ENCODE measurements around the gene C14orf93. TPM values are rescaled to one million over a fixed set of nuclear protein-coding genes. Genes with fewer than 3 reads are reported as not detected.
"Not testable (repeated sequence)": the region's sequence is repeated elsewhere in the genome, so short reads cannot be mapped to it uniquely, and the experiment has no call there.

Gene C14orf93
- total and polyA plus RNA-seq, 4 donors: 5.5 to 11.0 (median 8.7) TPM

GRCh38 chr14:22976620-22977433 lies 33.1 kb downstream of the C14orf93 start:
- no peak for DNase-seq
- ATAC-seq (ENCODE audit: low FRiP score): no peak
- no peaks in the 10 kb centered on the region for H3K9me3 ChIP-seq (ENCODE audit: control insufficient read depth, low read length)
- peak overlapping the region in 1 of 2 donors; percentile 89 for H3K27ac ChIP-seq (ENCODE audit: low read depth in 1 of 2, low read length in 2 of 2)
- H3K4me3 ChIP-seq (ENCODE audit: low read length in 2 of 2): no peak overlapping the region
- peaks cover 5% of the 10 kb centered on the region in 2 donors for H3K4me1 ChIP-seq (ENCODE audit: control insufficient read depth in 1 of 2, insufficient read depth in 2 of 2, low read length in 2 of 2)
- 42 to 47% methylated on average over 6 of the region's 6 CpGs for WGBS, 2 donors
- intact Hi-C loops (cut with DNase I): no loop called here
- H3K36me3 ChIP-seq (ENCODE audit: control insufficient read depth in 1 of 2, insufficient read depth in 2 of 2, low read length in 1 of 2): peaks cover 0 to 2% of the 10 kb centered on the region in 2 donors
- no peaks in the 10 kb centered on the region for H3K27me3 ChIP-seq (ENCODE audit: control insufficient read depth in 1 of 2, insufficient read depth in 2 of 2, low read length in 1 of 2)

- no peaks in the 10 kb centered on the region for H3K9me3 ChIP-seq (ENCODE audit: control insufficient read depth, low read length)
- no peak for ATAC-seq (ENCODE audit: low FRiP score)
- no peak overlapping the region for H3K4me3 ChIP-seq (ENCODE audit: low read length in 2 of 2)
- peaks cover 0 to 2% of the 10 kb centered on the region in 2 donors for H3K36me3 ChIP-seq (ENCODE audit: control insufficient read depth in 1 of 2, insufficient read depth in 2 of 2, low read length in 1 of 2)
- intact Hi-C loops (cut with DNase I): no loop called here
- no peak for DNase-seq
- no peak overlapping the region for H3K27ac ChIP-seq (ENCODE audit: low read depth in 1 of 2, low read length in 2 of 2)
- no peaks in the 10 kb centered on the region for H3K27me3 ChIP-seq (ENCODE audit: control insufficient read depth in 1 of 2, insufficient read depth in 2 of 2, low read length in 1 of 2)
- H3K4me1 ChIP-seq (ENCODE audit: control insufficient read depth in 1 of 2, insufficient read depth in 2 of 2, low read length in 2 of 2): peaks cover 5% of the 10 kb centered on the region in 2 donors
- 67 to 68% methylated on average over 9 of the region's 9 CpGs for WGBS, 2 donors
These were observed 35.2 kb downstream of the C14orf93 start for GRCh38 chr14:22974530-22975313.

DNA sequence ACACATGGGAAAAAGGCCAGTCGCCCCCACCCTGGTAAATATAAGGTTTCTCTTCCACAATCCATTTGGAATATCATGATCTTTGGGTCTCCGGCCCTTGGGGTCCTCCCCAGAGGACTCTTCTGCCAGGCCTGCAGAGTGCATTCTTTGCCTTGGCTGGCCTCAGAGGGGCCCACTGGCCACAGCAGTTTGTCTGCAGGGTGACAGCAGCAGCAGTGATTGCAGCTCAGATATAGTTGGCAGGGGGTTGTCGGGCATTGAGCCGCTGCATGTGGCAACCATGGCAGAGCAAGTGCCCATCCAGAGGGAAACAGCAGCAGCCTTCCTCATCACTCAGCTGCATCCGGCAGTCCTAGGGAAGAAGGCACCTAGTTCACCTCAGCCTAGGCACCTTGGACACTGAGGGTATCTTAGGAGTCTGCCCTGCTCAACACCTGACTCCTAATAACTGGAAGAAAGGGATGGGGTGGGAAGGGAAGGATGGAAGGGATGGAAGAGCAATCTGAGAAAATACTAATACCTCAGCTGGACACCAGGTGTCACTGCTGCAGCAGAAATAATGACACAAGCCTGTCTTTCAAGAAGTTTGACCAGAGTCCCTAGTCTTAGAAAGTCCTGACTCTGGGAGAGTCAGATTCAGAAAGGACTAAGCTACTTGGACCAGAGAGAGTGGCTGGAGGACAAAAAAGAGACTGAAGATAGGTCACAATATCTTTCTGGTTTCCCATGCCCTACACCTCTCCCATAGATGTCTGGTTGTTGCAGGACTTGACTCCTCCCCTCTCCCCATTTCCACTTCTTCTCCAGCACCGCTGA lies 36.5 kb downstream of the C14orf93 start:
- Histone ChIP-seq H3K9me3 (ENCODE audit: control insufficient read depth, low read length) (no peaks in the 10 kb centered on the region), H3K36me3 (ENCODE audit: control insufficient read depth in 1 of 2, insufficient read depth in 2 of 2, low read length in 1 of 2) (peaks cover 3 to 5% of the 10 kb centered on the region in 2 donors), H3K27me3 (ENCODE audit: control insufficient read depth in 1 of 2, insufficient read depth in 2 of 2, low read length in 1 of 2) (no peaks in the 10 kb centered on the region), H3K27ac (ENCODE audit: low read depth in 1 of 2, low read length in 2 of 2) (no peak overlapping the region), H3K4me1 (ENCODE audit: control insufficient read depth in 1 of 2, insufficient read depth in 2 of 2, low read length in 2 of 2) (peaks cover 5% of the 10 kb centered on the region in 2 donors), H3K4me3 (ENCODE audit: low read length in 2 of 2) (no peak overlapping the region)
- intact Hi-C loops (cut with DNase I): no loop called here
- DNase-seq: no peak
- peak; percentile 84 for ATAC-seq (ENCODE audit: low FRiP score)
- WGBS, 2 donors: 77 to 89% methylated on average over 6 of the region's 6 CpGs

DNA sequence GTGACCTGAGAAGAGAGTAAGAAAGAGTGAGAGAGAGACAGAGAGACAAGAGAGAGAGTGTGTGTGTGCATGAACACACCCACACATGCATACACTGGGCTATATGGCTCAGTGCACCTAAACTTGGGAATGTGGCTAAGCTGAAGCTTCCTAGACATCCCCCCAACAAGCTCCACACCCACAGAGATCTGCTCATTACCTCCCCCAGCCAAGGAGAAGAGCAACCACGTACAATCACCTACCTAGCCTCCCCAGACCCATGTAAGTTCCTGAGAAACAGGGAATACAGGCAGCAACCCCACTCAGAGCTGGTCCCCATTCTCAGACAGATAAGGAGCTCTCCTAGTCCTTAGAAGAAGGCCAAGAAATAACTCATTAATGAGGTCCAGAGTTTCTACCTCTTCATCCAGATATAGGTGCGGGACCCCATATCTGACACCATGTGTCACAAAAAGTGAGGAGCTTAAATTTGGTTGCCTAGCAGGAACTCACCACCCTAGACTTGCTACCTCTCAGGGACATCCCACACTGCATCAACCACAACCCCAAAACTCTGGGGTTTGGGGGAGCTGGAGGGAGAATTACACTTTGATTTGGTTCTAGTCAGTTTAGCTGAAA lies 37.5 kb downstream of the C14orf93 start:
- Histone ChIP-seq H3K9me3 (ENCODE audit: control insufficient read depth, low read length) (no peaks in the 10 kb centered on the region), H3K27me3 (ENCODE audit: control insufficient read depth in 1 of 2, insufficient read depth in 2 of 2, low read length in 1 of 2) (no peaks in the 10 kb centered on the region), H3K4me1 (ENCODE audit: control insufficient read depth in 1 of 2, insufficient read depth in 2 of 2, low read length in 2 of 2) (peaks cover 0 to 5% of the 10 kb centered on the region in 2 donors), H3K36me3 (ENCODE audit: control insufficient read depth in 1 of 2, insufficient read depth in 2 of 2, low read length in 1 of 2) (peaks cover 3 to 5% of the 10 kb centered on the region in 2 donors), H3K4me3 (ENCODE audit: low read length in 2 of 2) (no peak overlapping the region), H3K27ac (ENCODE audit: low read depth in 1 of 2, low read length in 2 of 2) (no peak overlapping the region)
- 73 to 86% methylated on average over 2 of the region's 2 CpGs for WGBS, 2 donors
- DNase-seq: no peak
- ATAC-seq (ENCODE audit: low FRiP score): no peak
- intact Hi-C loops (cut with DNase I): no loop called here

DNA sequence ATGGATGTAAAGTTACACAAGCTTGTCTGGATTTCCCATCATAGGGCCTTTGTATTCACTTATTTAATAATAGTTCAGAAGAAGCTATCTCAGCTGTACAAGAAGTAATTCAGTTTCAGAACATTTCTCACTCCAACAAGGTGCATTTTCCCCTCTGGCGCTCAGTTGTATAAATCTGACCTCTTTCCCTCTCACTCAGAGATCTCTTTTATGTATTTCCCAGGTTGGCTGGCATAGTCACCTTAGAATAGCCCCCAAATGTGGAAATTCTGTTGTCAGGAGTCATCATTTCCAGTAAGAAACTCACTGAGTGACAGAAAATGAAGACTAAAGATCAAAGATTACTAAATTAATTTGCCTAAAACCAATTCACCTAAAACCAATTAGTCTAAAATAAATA lies 38.8 kb downstream of the C14orf93 start:
- no peak overlapping the region for H3K27ac ChIP-seq (ENCODE audit: low read depth in 1 of 2, low read length in 2 of 2)
- H3K4me3 ChIP-seq (ENCODE audit: low read length in 2 of 2): no peak overlapping the region
- 97 to 99% methylated on average over 1 of the region's 1 CpG for WGBS, 2 donors
- ATAC-seq (ENCODE audit: low FRiP score) (no peak), DNase-seq (no peak)
- no peaks in the 10 kb centered on the region for H3K27me3 ChIP-seq (ENCODE audit: control insufficient read depth in 1 of 2, insufficient read depth in 2 of 2, low read length in 1 of 2)
- H3K9me3 ChIP-seq (ENCODE audit: control insufficient read depth, low read length): no peaks in the 10 kb centered on the region
- intact Hi-C loops (cut with DNase I): no loop called here
- peaks cover 3 to 5% of the 10 kb centered on the region in 2 donors for H3K36me3 ChIP-seq (ENCODE audit: control insufficient read depth in 1 of 2, insufficient read depth in 2 of 2, low read length in 1 of 2)
- no peaks in the 10 kb centered on the region for H3K4me1 ChIP-seq (ENCODE audit: control insufficient read depth in 1 of 2, insufficient read depth in 2 of 2, low read length in 2 of 2)

GRCh38 chr14:22966783-22967269 lies 43.1 kb downstream of the C14orf93 start:
- DNase-seq: no peak
- no peak overlapping the region for H3K4me3 ChIP-seq (ENCODE audit: low read length in 2 of 2)
- WGBS, 2 donors: 61 to 62% methylated on average over 4 of the region's 4 CpGs
- H3K36me3 ChIP-seq (ENCODE audit: control insufficient read depth in 1 of 2, insufficient read depth in 2 of 2, low read length in 1 of 2): peaks cover 3% of the 10 kb centered on the region in 2 donors
- intact Hi-C loops (cut with DNase I): no loop called here
- H3K27ac ChIP-seq (ENCODE audit: low read depth in 1 of 2, low read length in 2 of 2): no peak overlapping the region
- no peak for ATAC-seq (ENCODE audit: low FRiP score)
- no peaks in the 10 kb centered on the region for H3K9me3 ChIP-seq (ENCODE audit: control insufficient read depth, low read length)
- H3K4me1 ChIP-seq (ENCODE audit: control insufficient read depth in 1 of 2, insufficient read depth in 2 of 2, low read length in 2 of 2): no peaks in the 10 kb centered on the region
- no peaks in the 10 kb centered on the region for H3K27me3 ChIP-seq (ENCODE audit: control insufficient read depth in 1 of 2, insufficient read depth in 2 of 2, low read length in 1 of 2)

DNA sequence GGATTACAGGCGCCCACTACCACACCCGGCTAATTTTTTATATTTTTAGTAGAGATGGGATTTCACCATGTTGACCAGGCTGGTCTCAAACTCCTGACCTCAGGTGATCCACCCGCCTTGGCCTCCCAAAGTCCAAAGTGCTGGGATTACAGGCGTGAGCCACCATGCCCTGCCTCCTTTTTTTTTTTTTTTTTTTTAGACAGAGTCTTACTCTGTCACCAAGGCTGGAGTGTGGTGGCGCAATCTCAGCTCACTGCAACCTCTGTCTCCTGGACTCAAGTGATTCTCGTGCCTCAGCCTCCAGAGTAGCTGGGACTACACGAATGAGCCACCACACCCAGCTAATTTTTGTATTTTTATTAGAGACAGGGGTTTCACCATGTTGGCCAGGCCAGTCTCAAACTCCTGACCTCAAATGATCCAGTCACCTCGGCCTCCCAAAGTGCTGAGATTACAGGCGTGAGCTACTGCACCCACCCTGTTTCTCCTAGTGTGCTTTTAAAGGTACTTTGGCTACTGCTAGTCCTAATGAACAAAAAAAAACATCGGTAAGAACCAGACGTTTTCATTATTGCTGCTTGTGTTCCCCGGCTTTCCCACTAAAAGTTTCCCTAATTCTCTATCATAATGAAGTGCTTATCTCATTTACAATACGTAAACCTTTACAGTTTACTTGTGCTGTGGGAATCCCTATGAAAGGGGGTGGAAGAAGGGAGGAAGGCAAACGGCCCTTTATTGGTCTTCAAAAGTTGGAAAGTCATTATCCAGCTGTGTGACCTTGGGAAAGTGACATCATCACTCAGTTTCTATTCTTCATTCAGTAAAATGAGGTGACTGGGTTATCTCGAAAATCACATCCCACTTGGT lies 43.8 kb downstream of the C14orf93 start:
- H3K9me3 ChIP-seq (ENCODE audit: control insufficient read depth, low read length); H3K4me1 ChIP-seq (ENCODE audit: control insufficient read depth in 1 of 2, insufficient read depth in 2 of 2, low read length in 2 of 2); DNase-seq; H3K27me3 ChIP-seq (ENCODE audit: control insufficient read depth in 1 of 2, insufficient read depth in 2 of 2, low read length in 1 of 2); ATAC-seq (ENCODE audit: low FRiP score); intact Hi-C loops (cut with DNase I); H3K36me3 ChIP-seq (ENCODE audit: control insufficient read depth in 1 of 2, insufficient read depth in 2 of 2, low read length in 1 of 2); H3K27ac ChIP-seq (ENCODE audit: low read depth in 1 of 2, low read length in 2 of 2); H3K4me3 ChIP-seq (ENCODE audit: low read length in 2 of 2): not testable (repeated sequence)
- WGBS, 2 donors: 63 to 70% methylated on average over 15 of the region's 15 CpGs

Measured in aorta (tissue), 5 donors.